GM18909 (cell line): ENCODE results near the gene KLF14.
"Not testable (repeated sequence)": the region's sequence is repeated elsewhere in the genome, so short reads cannot be mapped to it uniquely, and the experiment has no call there.

ENCODE experiments used
- ATAC-seq: cut with Tn5 transposase; IDR thresholded peaks from one replicate; pipeline ENCODE4 v1.9.1; 2021; ENCODE audit warnings: mild to moderate bottlenecking; ENCODE audit not compliant: unreplicated experiment, poor library complexity

KLF14 gene

GRCh38 chr7:130721486-130722277 lies 12.3 kb downstream of the KLF14 start:
- no peak for ATAC-seq

GRCh38 chr7:130719541-130719940 lies 14.5 kb downstream of the KLF14 start:
- ATAC-seq = no peak

GRCh38 chr7:130712416-130712815 lies 21.6 kb downstream of the KLF14 start:
- no peak for ATAC-seq

- no peak for ATAC-seq
These were observed 25.2 kb downstream of the KLF14 start for GRCh38 chr7:130708766-130709165.

- no peak for ATAC-seq
These were observed 26.0 kb downstream of the KLF14 start for GRCh38 chr7:130708001-130708400.

GRCh38 chr7:130703851-130704250 lies 30.2 kb downstream of the KLF14 start:
- ATAC-seq = no peak

- ATAC-seq = no peak
These were observed 32.4 kb downstream of the KLF14 start for GRCh38 chr7:130701650-130702049.

- no peak for ATAC-seq
These were observed 33.2 kb downstream of the KLF14 start for GRCh38 chr7:130700760-130701159.

- ATAC-seq = no peak
These were observed 34.3 kb downstream of the KLF14 start for GRCh38 chr7:130699686-130700085.

GRCh38 chr7:130697820-130698219 lies 36.2 kb downstream of the KLF14 start:
- ATAC-seq = no peak

- no peak for ATAC-seq
These were observed 38.2 kb downstream of the KLF14 start for GRCh38 chr7:130695840-130696239.

GRCh38 chr7:130692396-130692795 lies 41.6 kb downstream of the KLF14 start:
- not testable (repeated sequence) for ATAC-seq

- ATAC-seq = no peak
These were observed 44.3 kb downstream of the KLF14 start for GRCh38 chr7:130689683-130690082.

- no peak for ATAC-seq
These were observed 51.0 kb downstream of the KLF14 start for GRCh38 chr7:130683026-130683425.
